ENCODE results near the gene BCKDHB.

DNA sequence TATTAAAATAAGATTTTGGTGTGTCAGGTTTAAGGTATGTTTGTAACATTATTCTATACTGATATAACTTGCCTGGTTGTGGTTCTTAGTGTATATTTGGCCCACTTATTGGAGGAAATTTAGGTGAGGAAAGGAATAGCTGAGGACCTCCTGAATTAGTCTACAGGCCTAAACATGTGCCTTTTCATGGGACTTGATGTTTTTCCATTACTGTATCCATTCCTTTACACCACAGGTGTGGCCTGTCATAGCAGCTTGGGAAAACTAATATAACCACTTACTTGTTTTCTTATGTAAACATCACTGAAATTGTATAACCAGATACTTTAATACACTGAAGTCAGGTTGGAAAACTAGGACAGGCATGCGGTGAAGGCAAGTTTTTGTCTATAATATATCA is 27.6 kb downstream of the BCKDHB start:
- TF ChIP-seq POLR2A (IDR thresholded peaks at IDR 0.05; ENCODE audit: low read length), result no peak
- TF ChIP-seq, protein P1, sequence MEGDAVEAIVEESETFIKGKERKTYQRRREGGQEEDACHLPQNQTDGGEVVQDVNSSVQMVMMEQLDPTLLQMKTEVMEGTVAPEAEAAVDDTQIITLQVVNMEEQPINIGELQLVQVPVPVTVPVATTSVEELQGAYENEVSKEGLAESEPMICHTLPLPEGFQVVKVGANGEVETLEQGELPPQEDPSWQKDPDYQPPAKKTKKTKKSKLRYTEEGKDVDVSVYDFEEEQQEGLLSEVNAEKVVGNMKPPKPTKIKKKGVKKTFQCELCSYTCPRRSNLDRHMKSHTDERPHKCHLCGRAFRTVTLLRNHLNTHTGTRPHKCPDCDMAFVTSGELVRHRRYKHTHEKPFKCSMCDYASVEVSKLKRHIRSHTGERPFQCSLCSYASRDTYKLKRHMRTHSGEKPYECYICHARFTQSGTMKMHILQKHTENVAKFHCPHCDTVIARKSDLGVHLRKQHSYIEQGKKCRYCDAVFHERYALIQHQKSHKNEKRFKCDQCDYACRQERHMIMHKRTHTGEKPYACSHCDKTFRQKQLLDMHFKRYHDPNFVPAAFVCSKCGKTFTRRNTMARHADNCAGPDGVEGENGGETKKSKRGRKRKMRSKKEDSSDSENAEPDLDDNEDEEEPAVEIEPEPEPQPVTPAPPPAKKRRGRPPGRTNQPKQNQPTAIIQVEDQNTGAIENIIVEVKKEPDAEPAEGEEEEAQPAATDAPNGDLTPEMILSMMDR (IDR thresholded peaks at IDR 0.05), result no peak
- TF ChIP-seq, protein P2, sequence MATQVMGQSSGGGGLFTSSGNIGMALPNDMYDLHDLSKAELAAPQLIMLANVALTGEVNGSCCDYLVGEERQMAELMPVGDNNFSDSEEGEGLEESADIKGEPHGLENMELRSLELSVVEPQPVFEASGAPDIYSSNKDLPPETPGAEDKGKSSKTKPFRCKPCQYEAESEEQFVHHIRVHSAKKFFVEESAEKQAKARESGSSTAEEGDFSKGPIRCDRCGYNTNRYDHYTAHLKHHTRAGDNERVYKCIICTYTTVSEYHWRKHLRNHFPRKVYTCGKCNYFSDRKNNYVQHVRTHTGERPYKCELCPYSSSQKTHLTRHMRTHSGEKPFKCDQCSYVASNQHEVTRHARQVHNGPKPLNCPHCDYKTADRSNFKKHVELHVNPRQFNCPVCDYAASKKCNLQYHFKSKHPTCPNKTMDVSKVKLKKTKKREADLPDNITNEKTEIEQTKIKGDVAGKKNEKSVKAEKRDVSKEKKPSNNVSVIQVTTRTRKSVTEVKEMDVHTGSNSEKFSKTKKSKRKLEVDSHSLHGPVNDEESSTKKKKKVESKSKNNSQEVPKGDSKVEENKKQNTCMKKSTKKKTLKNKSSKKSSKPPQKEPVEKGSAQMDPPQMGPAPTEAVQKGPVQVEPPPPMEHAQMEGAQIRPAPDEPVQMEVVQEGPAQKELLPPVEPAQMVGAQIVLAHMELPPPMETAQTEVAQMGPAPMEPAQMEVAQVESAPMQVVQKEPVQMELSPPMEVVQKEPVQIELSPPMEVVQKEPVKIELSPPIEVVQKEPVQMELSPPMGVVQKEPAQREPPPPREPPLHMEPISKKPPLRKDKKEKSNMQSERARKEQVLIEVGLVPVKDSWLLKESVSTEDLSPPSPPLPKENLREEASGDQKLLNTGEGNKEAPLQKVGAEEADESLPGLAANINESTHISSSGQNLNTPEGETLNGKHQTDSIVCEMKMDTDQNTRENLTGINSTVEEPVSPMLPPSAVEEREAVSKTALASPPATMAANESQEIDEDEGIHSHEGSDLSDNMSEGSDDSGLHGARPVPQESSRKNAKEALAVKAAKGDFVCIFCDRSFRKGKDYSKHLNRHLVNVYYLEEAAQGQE (IDR thresholded peaks at IDR 0.05), result no peak
- TF ChIP-seq, protein P3, sequence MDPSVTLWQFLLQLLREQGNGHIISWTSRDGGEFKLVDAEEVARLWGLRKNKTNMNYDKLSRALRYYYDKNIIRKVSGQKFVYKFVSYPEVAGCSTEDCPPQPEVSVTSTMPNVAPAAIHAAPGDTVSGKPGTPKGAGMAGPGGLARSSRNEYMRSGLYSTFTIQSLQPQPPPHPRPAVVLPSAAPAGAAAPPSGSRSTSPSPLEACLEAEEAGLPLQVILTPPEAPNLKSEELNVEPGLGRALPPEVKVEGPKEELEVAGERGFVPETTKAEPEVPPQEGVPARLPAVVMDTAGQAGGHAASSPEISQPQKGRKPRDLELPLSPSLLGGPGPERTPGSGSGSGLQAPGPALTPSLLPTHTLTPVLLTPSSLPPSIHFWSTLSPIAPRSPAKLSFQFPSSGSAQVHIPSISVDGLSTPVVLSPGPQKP (IDR thresholded peaks at IDR 0.05; ENCODE audit: low read depth, low read length), result no peak
- no peak for TF ChIP-seq RFX5 (IDR thresholded peaks at IDR 0.05)
- no peak for TF ChIP-seq TP53 (CRISPR knock-in tag; IDR thresholded peaks at IDR 0.05)
- TF ChIP-seq, protein P4, sequence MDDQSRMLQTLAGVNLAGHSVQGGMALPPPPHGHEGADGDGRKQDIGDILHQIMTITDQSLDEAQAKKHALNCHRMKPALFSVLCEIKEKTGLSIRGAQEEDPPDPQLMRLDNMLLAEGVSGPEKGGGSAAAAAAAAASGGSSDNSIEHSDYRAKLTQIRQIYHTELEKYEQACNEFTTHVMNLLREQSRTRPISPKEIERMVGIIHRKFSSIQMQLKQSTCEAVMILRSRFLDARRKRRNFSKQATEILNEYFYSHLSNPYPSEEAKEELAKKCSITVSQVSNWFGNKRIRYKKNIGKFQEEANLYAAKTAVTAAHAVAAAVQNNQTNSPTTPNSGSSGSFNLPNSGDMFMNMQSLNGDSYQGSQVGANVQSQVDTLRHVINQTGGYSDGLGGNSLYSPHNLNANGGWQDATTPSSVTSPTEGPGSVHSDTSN (IDR thresholded peaks at IDR 0.05), result no peak
- no peak for TF ChIP-seq NR3C1 (IDR thresholded peaks at IDR 0.05)
- no peak for TF ChIP-seq RCOR1 (IDR thresholded peaks at IDR 0.05; ENCODE audit: low read depth, low read length)
- TF ChIP-seq JUNB (IDR thresholded peaks at IDR 0.05), result no peak
- TF ChIP-seq RNF2 (IDR thresholded peaks at IDR 0.05; ENCODE audit: borderline replicate concordance, low read depth), result no peak
- no peak for TF ChIP-seq ESRRA (IDR thresholded peaks at IDR 0.05; ENCODE audit: borderline replicate concordance, low read length)

Measured in A549 (cell line).